Fibroblast of lung (primary cell): Measurements from ENCODE around the gene FOXA3.

ENCODE experiments used
- EZH2 ChIP-seq: IDR thresholded peaks from 2 replicates; pipeline ENCODE4 v1.5.1; 2012; ENCODE audit warnings: low read length, control low read depth, mild to moderate bottlenecking; ENCODE audit errors: missing control alignments
- TF ChIP-seq, protein P1 (sequence below), 2 donors: IDR thresholded peaks in 1 of 2; conservative IDR thresholded peaks in 1 of 2; 1 replicate in 1 of 2; 2 replicates in 1 of 2; pipeline ENCODE4 v1.5.1; 2011 to 2012; ENCODE audit warnings: low read length in 2 of 2, control low read depth in 1 of 2, inconsistent platforms in 1 of 2, low read depth in 1 of 2, mild to moderate bottlenecking in 1 of 2

DNA sequence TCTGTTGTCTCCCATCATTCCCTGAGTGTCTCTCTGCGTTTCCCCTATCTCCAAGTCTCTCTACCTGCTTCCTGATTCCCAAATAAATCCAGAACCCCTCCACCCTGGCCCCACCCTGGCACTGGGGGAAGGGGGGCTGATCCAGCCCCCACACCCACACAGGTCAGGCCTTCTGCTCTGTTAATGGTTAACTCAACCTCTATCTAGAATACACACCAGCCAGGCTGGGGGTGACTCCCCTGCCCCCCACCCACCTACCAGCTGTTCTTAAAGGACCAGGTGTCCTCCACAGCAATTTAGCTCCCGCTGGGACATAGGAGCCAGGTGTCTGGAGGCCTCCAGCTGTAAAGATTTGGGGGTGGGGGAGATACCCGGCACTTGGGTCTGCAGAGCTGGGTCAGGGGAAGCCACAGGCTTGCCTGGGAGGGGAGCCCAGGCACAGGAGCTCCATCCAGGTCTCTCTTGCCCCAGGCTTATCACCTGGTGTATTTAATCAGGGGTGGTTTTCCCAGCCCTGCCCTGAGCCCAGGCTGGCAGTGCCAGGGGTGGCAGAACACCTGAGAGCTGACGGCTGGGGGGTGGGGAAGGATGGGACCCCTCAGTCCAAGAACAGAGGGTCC, 17.9 kb downstream of the FOXA3 start:
- TF ChIP-seq, protein P1, sequence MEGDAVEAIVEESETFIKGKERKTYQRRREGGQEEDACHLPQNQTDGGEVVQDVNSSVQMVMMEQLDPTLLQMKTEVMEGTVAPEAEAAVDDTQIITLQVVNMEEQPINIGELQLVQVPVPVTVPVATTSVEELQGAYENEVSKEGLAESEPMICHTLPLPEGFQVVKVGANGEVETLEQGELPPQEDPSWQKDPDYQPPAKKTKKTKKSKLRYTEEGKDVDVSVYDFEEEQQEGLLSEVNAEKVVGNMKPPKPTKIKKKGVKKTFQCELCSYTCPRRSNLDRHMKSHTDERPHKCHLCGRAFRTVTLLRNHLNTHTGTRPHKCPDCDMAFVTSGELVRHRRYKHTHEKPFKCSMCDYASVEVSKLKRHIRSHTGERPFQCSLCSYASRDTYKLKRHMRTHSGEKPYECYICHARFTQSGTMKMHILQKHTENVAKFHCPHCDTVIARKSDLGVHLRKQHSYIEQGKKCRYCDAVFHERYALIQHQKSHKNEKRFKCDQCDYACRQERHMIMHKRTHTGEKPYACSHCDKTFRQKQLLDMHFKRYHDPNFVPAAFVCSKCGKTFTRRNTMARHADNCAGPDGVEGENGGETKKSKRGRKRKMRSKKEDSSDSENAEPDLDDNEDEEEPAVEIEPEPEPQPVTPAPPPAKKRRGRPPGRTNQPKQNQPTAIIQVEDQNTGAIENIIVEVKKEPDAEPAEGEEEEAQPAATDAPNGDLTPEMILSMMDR (conservative IDR thresholded peaks at IDR 0.05 in 1 of 2, IDR thresholded peaks at IDR 0.05 in 1 of 2; ENCODE audit: low read depth in 1 of 2, low read length in 2 of 2) = no peak
- no peak for TF ChIP-seq EZH2
